ENCODE results near the gene SLIT3. TPM values are rescaled to one million over a fixed set of nuclear protein-coding genes. Genes with fewer than 3 reads are reported as not detected.

The SLIT3 gene
- total RNA-seq, 1 experiment from 2014 or later: 0.10 TPM

DNA sequence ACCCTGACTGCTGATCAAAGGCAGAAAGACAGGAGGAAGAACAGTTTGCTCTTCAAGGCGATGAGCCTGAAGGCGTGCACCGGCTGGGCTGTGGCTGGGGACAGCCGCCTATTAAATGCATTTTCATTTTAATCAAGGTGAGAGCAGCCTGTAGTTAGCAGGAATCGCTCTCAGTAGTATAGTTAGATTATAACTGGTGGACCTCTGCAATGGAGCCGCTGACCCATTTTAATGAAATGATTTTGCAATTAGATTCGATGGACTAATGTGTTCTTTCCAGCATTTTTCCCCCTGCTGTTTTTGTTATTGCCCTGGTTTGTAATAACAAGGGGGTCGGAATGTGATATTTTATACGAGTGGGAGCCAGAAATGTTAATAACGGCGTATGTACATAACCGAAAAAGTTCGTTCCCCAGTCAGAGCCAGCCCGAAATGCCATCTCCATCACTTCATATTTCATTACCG, 535.8 kb downstream of the SLIT3 start (continued):
- TF ChIP-seq ELF1 (IDR thresholded peaks at IDR 0.05; ENCODE audit: borderline replicate concordance, low read depth): no peak
- no peak for TF ChIP-seq CTCF (IDR thresholded peaks at IDR 0.05 in 2 of 3, conservative IDR thresholded peaks at IDR 0.05 in 1 of 3; ENCODE audit: borderline replicate concordance in 1 of 3, insufficient read depth in 1 of 3, low read depth in 2 of 3, low read length in 2 of 3)
- no peak for TF ChIP-seq EZH2 (IDR thresholded peaks at IDR 0.05)
- no peak for TF ChIP-seq SP1 (IDR thresholded peaks at IDR 0.05; ENCODE audit: low read depth)
- TF ChIP-seq SIN3A (IDR thresholded peaks at IDR 0.05; ENCODE audit: low read depth): no peak
- TF ChIP-seq CBX3 (IDR thresholded peaks at IDR 0.05; ENCODE audit: low read depth): no peak
- no peak for TF ChIP-seq ZBTB33 (IDR thresholded peaks at IDR 0.05; ENCODE audit: extremely low read depth, insufficient replicate concordance, low read length)
- TF ChIP-seq ZNF274 (IDR thresholded peaks at IDR 0.05; ENCODE audit: low read depth, low read length): no peak
- no peak for TF ChIP-seq SRF (IDR thresholded peaks at IDR 0.05; ENCODE audit: low read depth)

All from HCT116 (cell line).